ENCODE data around the gene B3GALNT1.

B3GALNT1 gene

GRCh38 chr3:161104561-161105551 lies at the start of gene B3GALNT1:
Gene B3GALNT1 (minus strand): TSS chr3:161105349. CDS start chr3:161086754, 18,595 bp downstream.
- Histone ChIP-seq H3K4me3 (ENCODE audit: severe bottlenecking) (peak within 1 kb of the TSS; percentile 48), H3K27ac (ENCODE audit: poor library complexity, severe bottlenecking) (no peak within 1 kb of the TSS), H3K36me3 (ENCODE audit: low read depth) (no peaks in the 10 kb centered on the region), H3K9me3 (ENCODE audit: severe bottlenecking) (no peaks in the 10 kb centered on the region), H3K4me1 (ENCODE audit: insufficient read depth, poor library complexity, severe bottlenecking) (no peaks in the 10 kb centered on the region), H3K27me3 (ENCODE audit: insufficient read depth, poor library complexity, severe bottlenecking) (no peaks in the 10 kb centered on the region)
- ATAC-seq (ENCODE audit: low read depth) (peak; percentile 76), DNase-seq (ENCODE audit: low spot score) (no peak)
- no peak for TF ChIP-seq CTCF (IDR thresholded peaks at IDR 0.05; ENCODE audit: poor library complexity, severe bottlenecking)

- no peak overlapping the region for H3K4me3 ChIP-seq (ENCODE audit: severe bottlenecking)
- DNase-seq (ENCODE audit: low spot score), result no peak
- H3K27me3 ChIP-seq (ENCODE audit: insufficient read depth, poor library complexity, severe bottlenecking), result no peaks in the 10 kb centered on the region
- H3K4me1 ChIP-seq (ENCODE audit: insufficient read depth, poor library complexity, severe bottlenecking), result peaks cover 12% of the 10 kb centered on the region
- TF ChIP-seq CTCF (IDR thresholded peaks at IDR 0.05; ENCODE audit: poor library complexity, severe bottlenecking), result no peak
- no peak overlapping the region for H3K27ac ChIP-seq (ENCODE audit: poor library complexity, severe bottlenecking)
- no peak for ATAC-seq (ENCODE audit: low read depth)
- H3K36me3 ChIP-seq (ENCODE audit: low read depth), result no peaks in the 10 kb centered on the region
- H3K9me3 ChIP-seq (ENCODE audit: severe bottlenecking), result no peaks in the 10 kb centered on the region
Observed at GRCh38 chr3:161153480-161153879, 48.3 kb upstream of the B3GALNT1 start.

- Histone ChIP-seq H3K36me3 (ENCODE audit: low read depth) (no peaks in the 10 kb centered on the region), H3K27me3 (ENCODE audit: insufficient read depth, poor library complexity, severe bottlenecking) (no peaks in the 10 kb centered on the region), H3K9me3 (ENCODE audit: severe bottlenecking) (no peaks in the 10 kb centered on the region), H3K27ac (ENCODE audit: poor library complexity, severe bottlenecking) (no peak overlapping the region), H3K4me1 (ENCODE audit: insufficient read depth, poor library complexity, severe bottlenecking) (peaks cover 12% of the 10 kb centered on the region), H3K4me3 (ENCODE audit: severe bottlenecking) (no peak overlapping the region)
- DNase-seq (ENCODE audit: low spot score), result no peak
- no peak for ATAC-seq (ENCODE audit: low read depth)
- TF ChIP-seq CTCF (IDR thresholded peaks at IDR 0.05; ENCODE audit: poor library complexity, severe bottlenecking), result no peak
Observed at GRCh38 chr3:161150001-161150525, 44.9 kb upstream of the B3GALNT1 start.

- H3K4me1 ChIP-seq (ENCODE audit: insufficient read depth, poor library complexity, severe bottlenecking), result peaks cover 12% of the 10 kb centered on the region
- no peaks in the 10 kb centered on the region for H3K27me3 ChIP-seq (ENCODE audit: insufficient read depth, poor library complexity, severe bottlenecking)
- H3K27ac ChIP-seq (ENCODE audit: poor library complexity, severe bottlenecking), result no peak overlapping the region
- ATAC-seq (ENCODE audit: low read depth), result no peak
- no peaks in the 10 kb centered on the region for H3K9me3 ChIP-seq (ENCODE audit: severe bottlenecking)
- TF ChIP-seq CTCF (IDR thresholded peaks at IDR 0.05; ENCODE audit: poor library complexity, severe bottlenecking), result no peak
- no peak overlapping the region for H3K4me3 ChIP-seq (ENCODE audit: severe bottlenecking)
- no peaks in the 10 kb centered on the region for H3K36me3 ChIP-seq (ENCODE audit: low read depth)
- DNase-seq (ENCODE audit: low spot score), result no peak
Observed at GRCh38 chr3:161149529-161149928, 44.4 kb upstream of the B3GALNT1 start.

All from RWPE2 (cell line).